Coronary artery (tissue), 2 donors: ENCODE results near the gene TBCCD1.
A peak's percentile ranks its signal among the peaks of the same experiment; 100 is the strongest.

Experiments
- DNase-seq: peaks from one replicate; pipeline ENCODE4 v3.0.0-alpha.2; 2017; ENCODE audit warnings: low spot score
- H3K27ac ChIP-seq, 2 donors: fragments of 200-600 bp; sonication (generic); one replicate each; pipeline ENCODE4 v1.5.1; 2016 to 2019
- H3K4me3 ChIP-seq: fragments of 200-600 bp; sonication (generic); 2 replicates; pipeline ENCODE4 v1.5.1; 2016; ENCODE audit warnings: mild to moderate bottlenecking, moderate library complexity
- CTCF ChIP-seq: fragments of 200-600 bp; sonication (generic); IDR thresholded peaks from one replicate; pipeline ENCODE4 v1.5.1; 2019; ENCODE audit warnings: antibody characterized with exemption

Gene TBCCD1

DNA sequence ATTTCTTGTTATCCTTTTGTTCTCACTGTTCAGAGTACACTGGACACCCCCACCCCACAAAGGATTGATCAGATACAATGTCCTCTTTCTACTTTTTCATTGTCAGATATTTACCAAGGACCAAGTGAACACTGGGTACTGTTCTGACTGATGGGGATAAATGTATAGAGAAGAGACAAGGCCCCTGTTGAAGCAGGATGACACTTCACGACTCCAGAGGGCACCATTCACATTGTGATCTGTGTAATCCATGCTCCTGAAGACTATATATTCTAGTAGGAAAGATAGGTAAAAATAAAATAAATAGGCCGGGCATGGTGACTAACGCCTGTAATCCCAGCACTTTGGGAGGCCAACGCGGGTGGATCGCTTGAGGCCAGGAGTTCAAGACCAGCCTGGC lies 15.8 kb downstream of the TBCCD1 start:
- DNase-seq = no peak
- H3K27ac ChIP-seq = no peak overlapping the region
- TF ChIP-seq CTCF = no peak
- no peak overlapping the region for H3K4me3 ChIP-seq

- TF ChIP-seq CTCF = no peak
- Histone ChIP-seq H3K4me3 (no peak overlapping the region), H3K27ac (no peak overlapping the region)
- no peak for DNase-seq
Observed at GRCh38 chr3:186549497-186549896, 17.6 kb downstream of the TBCCD1 start.

- Histone ChIP-seq H3K27ac (no peak within 1 kb of the TSS), H3K4me3 (no peak within 1 kb of the TSS)
- DNase-seq = no peak
- no peak for TF ChIP-seq CTCF
Observed at GRCh38 chr3:186544281-186544680, 22.9 kb downstream of the TBCCD1 start, which contains the start of gene CRYGS. Gene CRYGS, minus strand, starts transcription at chr3:186544380. Its CDS starts 54 bp downstream, at chr3:186544326.

DNA sequence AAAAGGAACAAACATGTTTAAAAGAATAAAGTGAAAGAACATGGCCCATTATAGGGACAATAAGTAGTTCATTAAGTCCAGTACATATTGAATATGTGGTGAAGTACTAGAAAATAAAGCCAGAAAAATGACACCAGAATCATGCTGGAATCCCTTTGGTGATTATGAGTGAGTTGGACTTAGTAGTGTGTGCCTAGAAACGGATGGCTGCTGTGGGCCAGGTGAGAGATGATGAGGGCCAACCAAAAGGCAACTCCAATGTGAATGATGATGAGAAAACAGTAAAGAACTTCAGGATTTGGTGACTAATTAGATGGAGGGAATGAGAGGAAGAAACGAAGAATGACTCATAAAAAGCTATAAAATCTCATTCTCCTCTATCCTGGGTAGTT lies 26.3 kb downstream of the TBCCD1 start:
- no peak overlapping the region for H3K27ac ChIP-seq
- no peak overlapping the region for H3K4me3 ChIP-seq
- no peak for DNase-seq
- no peak for TF ChIP-seq CTCF

- no peak for DNase-seq
- Histone ChIP-seq H3K27ac (no peak overlapping the region), H3K4me3 (peak overlapping the region; percentile 18)
- peak; percentile 47 for TF ChIP-seq CTCF
Observed at GRCh38 chr3:186540221-186540834, 26.8 kb downstream of the TBCCD1 start.

- Histone ChIP-seq H3K27ac (no peak overlapping the region), H3K4me3 (no peak overlapping the region)
- no peak for DNase-seq
- TF ChIP-seq CTCF = no peak
Observed at GRCh38 chr3:186538779-186539178, 28.4 kb downstream of the TBCCD1 start.

GRCh38 chr3:186536883-186537844 lies 30.0 kb downstream of the TBCCD1 start:
- DNase-seq = no peak
- Histone ChIP-seq H3K27ac (no peak overlapping the region), H3K4me3 (no peak overlapping the region)
- TF ChIP-seq CTCF = no peak
